Colonic mucosa (tissue), 4 donors: ENCODE data around the gene RPUSD1. TPM values are rescaled to one million over a fixed set of nuclear protein-coding genes. Genes with fewer than 3 reads are reported as not detected.

Experiments
- DNase-seq: peaks from one replicate; pipeline ENCODE4 v3.0.0-alpha.2; 2020
- H3K27ac ChIP-seq: fragments of 200-600 bp; one replicate; pipeline ENCODE4 v1.8.0; 2021
- H3K27me3 ChIP-seq: fragments of 200-600 bp; one replicate; pipeline ENCODE4 v1.8.0; 2021
- H3K36me3 ChIP-seq: fragments of 200-600 bp; one replicate; pipeline ENCODE4 v1.8.0; 2021
- H3K4me1 ChIP-seq: fragments of 200-600 bp; one replicate; pipeline ENCODE4 v1.8.0; 2021; ENCODE audit warnings: mild to moderate bottlenecking
- H3K4me3 ChIP-seq: fragments of 200-600 bp; one replicate; pipeline ENCODE4 v1.8.0; 2021
- H3K9ac ChIP-seq, 2 donors: one replicate each; pipeline ENCODE4 v1.7.0; 2013; ENCODE audit warnings: control low read depth in 2 of 2, low read depth in 2 of 2, low read length in 2 of 2
- H3K9me3 ChIP-seq: fragments of 200-600 bp; one replicate; pipeline ENCODE4 v1.8.0; 2021
- CTCF ChIP-seq: fragments of 200-600 bp; IDR thresholded peaks from one replicate; pipeline ENCODE4 v1.8.0; 2022; ENCODE audit warnings: antibody characterized with exemption, mild to moderate bottlenecking
- intact Hi-C: fragments of 100-400 bp; cut with DNase I; formaldehyde crosslinking; loops from one replicate; pipeline ENCODE4 v1.14.1; 2022
- total RNA-seq, 2 donors: library from RNA; stranded (reverse); fragmentation: NEBNext Ultra II Directional in 1 of 2; extraction: Animal tissue kit (Norgen Biotek cat#: 25700) in 1 of 2; gene quantifications; one replicate each; pipeline ENCODE4 v1.2.1, GENCODE V29; 2021
- donor health status: healthy.
- donor health status: DM: no; HTN: no; CAD: no.
- donor health status: DM: no; HTN: no; CAD: no.

The RPUSD1 gene
- total RNA-seq, 2 donors from 2014 or later, result 17.3 to 35.6 TPM

- Histone ChIP-seq H3K9ac (no peak overlapping the region), H3K27me3 (no peaks in the 10 kb centered on the region), H3K9me3 (no peaks in the 10 kb centered on the region), H3K4me1 (peaks cover 7% of the 10 kb centered on the region), H3K27ac (no peak overlapping the region), H3K4me3 (no peak overlapping the region), H3K36me3 (no peaks in the 10 kb centered on the region)
- no peak for TF ChIP-seq CTCF
- no peak for DNase-seq
- intact Hi-C loops, result no loop called here
These were observed 5.2 kb upstream of the RPUSD1 start for GRCh38 chr16:793414-793813.

- Histone ChIP-seq H3K9ac (no peak overlapping the region), H3K4me3 (no peak overlapping the region), H3K36me3 (no peaks in the 10 kb centered on the region), H3K27me3 (no peaks in the 10 kb centered on the region), H3K4me1 (peaks cover 9% of the 10 kb centered on the region), H3K27ac (no peak overlapping the region), H3K9me3 (no peaks in the 10 kb centered on the region)
- no peak for DNase-seq
- intact Hi-C loops, result no loop called here
- no peak for TF ChIP-seq CTCF
These were observed 4.2 kb upstream of the RPUSD1 start for GRCh38 chr16:792221-792995.

GRCh38 chr16:791131-791530 is 3.0 kb upstream of the RPUSD1 start:
- Histone ChIP-seq H3K4me1 (peaks cover 15% of the 10 kb centered on the region), H3K27ac (no peak overlapping the region), H3K36me3 (peaks cover 1% of the 10 kb centered on the region), H3K9me3 (no peaks in the 10 kb centered on the region), H3K4me3 (no peak overlapping the region), H3K27me3 (no peaks in the 10 kb centered on the region), H3K9ac (no peak overlapping the region)
- intact Hi-C loops, result no loop called here
- no peak for TF ChIP-seq CTCF
- DNase-seq, result no peak

- TF ChIP-seq CTCF, result no peak
- Histone ChIP-seq H3K36me3 (peaks cover 4% of the 10 kb centered on the region), H3K9ac (no peak overlapping the region), H3K9me3 (no peaks in the 10 kb centered on the region), H3K4me3 (no peak overlapping the region), H3K27ac (no peak overlapping the region), H3K27me3 (no peaks in the 10 kb centered on the region), H3K4me1 (peaks cover 15% of the 10 kb centered on the region)
- no peak for DNase-seq
- intact Hi-C loops, result no loop called here
These were observed 1.9 kb upstream of the RPUSD1 start for GRCh38 chr16:790086-790485.

- H3K4me3 ChIP-seq, result peak overlapping the region; percentile 87
- intact Hi-C loops, result no loop called here
- peak overlapping the region; percentile 46 to 72 for H3K9ac ChIP-seq
- no peak for DNase-seq
- no peaks in the 10 kb centered on the region for H3K27me3 ChIP-seq
- H3K27ac ChIP-seq, result no peak overlapping the region
- H3K4me1 ChIP-seq, result peaks cover 15% of the 10 kb centered on the region
- no peak for TF ChIP-seq CTCF
- no peaks in the 10 kb centered on the region for H3K9me3 ChIP-seq
- H3K36me3 ChIP-seq, result peaks cover 4% of the 10 kb centered on the region
These were observed 1.1 kb upstream of the RPUSD1 start for GRCh38 chr16:789191-789850.
